HG02759 (cell line): ENCODE data around the gene RELL2.
"Not testable (repeated sequence)": the region's sequence is repeated elsewhere in the genome, so short reads cannot be mapped to it uniquely, and the experiment has no call there.

ENCODE experiments used
- ATAC-seq: cut with Tn5 transposase; IDR thresholded peaks from one replicate; pipeline ENCODE4 v1.9.1; 2021; ENCODE audit warnings: mild to moderate bottlenecking, moderate library complexity; ENCODE audit not compliant: unreplicated experiment

RELL2 gene, protein sequence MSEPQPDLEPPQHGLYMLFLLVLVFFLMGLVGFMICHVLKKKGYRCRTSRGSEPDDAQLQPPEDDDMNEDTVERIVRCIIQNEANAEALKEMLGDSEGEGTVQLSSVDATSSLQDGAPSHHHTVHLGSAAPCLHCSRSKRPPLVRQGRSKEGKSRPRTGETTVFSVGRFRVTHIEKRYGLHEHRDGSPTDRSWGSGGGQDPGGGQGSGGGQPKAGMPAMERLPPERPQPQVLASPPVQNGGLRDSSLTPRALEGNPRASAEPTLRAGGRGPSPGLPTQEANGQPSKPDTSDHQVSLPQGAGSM

GRCh38 chr5:141636413-141637122, at the start of gene RELL2, which contains the start of gene HDAC3:
TSS of gene RELL2 (plus strand) at chr5:141636997. CDS start at chr5:141638226, 1,229 bp downstream.
TSS of gene HDAC3 (minus strand) at chr5:141636849. CDS start at chr5:141636790, 59 bp downstream.
- peak; percentile 78 for ATAC-seq

- ATAC-seq = no peak
Measured at GRCh38 chr5:141590127-141590526, 46.7 kb upstream of the RELL2 start.

DNA sequence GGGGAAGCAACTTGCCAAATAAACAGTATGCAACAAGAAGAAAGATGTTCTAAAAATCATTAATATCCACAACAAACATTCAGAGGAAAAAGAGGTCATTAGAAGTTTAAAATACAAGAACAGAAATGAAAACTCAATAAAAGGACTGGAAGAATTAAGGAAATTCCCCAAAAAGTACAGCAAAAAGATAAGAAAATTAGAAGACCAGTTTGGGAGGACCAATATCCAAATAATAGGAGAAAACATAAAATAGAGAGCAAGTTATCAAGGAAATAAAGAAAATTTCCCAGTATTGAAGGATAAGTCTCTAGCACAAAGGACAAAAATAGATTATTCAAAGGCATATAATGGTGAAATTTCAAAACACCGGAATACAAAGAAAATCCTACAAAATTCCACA, 39.9 kb upstream of the RELL2 start:
- no peak for ATAC-seq

DNA sequence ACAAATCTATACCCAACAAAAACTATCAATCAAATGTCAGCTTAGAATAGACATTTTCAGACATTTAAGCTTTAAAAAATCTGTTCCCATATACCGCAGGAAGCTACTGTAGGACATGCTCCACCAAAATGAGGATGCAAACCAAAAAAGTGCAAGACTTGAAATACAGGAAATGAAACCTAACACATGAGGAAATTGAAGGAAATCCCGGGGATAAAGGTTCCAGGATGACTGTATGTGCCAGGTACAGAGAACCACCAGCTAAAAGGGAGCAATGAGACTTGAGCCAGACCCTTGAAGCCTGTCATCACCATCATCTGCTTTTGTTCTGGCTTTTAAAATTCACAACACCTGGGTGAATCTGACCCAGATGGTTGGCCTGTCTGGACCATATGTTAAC, 39.4 kb upstream of the RELL2 start:
- ATAC-seq = no peak

DNA sequence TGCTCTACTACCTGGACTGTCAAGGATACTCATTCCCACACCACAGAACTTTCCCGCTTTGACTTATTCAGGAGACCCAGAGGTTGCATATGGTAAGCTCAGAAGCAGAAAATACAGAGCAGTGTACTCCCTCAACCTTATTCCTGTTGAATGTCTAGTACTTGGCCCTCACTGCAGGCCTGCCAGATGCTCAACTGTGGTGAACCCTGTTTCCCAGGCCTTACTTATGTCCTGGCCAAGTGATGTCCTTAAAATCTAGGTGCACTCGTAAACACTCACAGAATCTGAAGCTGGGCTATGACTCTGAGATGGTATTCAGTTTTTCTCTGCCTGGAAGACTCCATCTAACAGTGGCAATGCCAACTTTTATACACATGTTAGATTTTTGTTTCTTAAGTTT, 39.0 kb upstream of the RELL2 start:
- ATAC-seq = no peak

DNA sequence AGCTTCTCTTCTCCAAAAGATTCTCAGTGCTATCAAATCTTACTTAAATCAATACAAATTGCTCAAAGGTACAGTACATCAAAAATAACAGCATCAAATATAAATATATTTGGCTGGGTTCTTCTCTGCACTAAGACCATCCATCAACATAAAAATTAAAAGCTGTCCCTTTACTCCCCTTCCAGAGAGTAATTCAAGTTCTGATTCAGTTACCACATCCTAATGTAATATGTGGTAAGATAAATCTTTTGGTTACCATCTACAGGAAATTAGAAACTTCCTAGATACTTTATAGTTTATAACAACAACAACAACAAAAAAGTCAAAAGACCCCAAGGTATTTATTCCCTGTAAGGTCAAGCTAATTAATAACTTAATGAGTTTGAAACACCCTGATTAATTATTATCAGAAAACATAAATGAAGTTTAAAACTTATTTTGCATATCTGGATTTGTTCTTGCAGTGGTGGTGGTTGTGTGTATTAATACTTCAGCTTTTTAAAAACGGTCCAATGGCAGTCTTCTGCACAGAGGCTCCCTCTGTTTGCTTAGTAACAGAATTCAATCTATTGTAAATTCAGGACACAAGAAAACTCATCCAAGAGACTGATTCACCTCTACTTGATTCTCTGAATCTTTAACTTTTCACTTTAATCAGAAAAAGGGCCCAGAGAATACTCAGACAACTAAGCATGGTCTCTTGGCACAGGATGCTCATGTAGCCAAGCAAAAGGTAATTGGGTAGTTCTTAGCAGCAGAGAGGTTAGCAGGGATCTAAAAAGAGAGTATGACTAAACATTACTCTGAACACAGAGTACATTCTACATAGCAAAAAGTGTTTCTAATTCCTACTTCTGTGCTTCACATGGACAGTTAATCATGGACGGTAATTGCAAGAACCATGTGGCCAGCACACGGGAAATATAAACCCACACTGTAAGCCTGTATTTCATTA, 38.1 kb upstream of the RELL2 start:
- ATAC-seq = peak; percentile 49

GRCh38 chr5:141602606-141603005, 34.2 kb upstream of the RELL2 start:
- no peak for ATAC-seq

- ATAC-seq = no peak
Measured at GRCh38 chr5:141603923-141604717, 32.7 kb upstream of the RELL2 start.

GRCh38 chr5:141605523-141606277, 31.1 kb upstream of the RELL2 start:
- peak; percentile 97 for ATAC-seq

DNA sequence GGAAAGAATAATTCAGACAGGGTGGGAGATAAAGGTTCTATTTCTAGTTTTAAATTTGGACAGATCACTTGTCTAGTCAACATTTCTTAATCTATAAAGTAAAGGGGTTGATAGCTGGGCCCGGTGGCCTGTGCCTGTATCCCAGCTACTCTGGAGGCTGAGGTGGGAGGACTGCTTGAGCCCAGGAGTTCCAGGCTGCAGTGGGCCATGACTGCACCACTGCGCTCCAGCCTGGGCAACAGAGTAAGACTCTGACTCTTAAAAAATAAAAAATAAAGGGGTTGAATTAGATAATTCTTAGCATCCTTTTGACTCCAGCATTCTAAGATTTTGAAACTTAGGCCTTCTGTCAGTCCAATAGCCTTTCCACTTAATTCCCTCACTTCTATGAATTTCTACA, 28.8 kb upstream of the RELL2 start:
- ATAC-seq = no peak

DNA sequence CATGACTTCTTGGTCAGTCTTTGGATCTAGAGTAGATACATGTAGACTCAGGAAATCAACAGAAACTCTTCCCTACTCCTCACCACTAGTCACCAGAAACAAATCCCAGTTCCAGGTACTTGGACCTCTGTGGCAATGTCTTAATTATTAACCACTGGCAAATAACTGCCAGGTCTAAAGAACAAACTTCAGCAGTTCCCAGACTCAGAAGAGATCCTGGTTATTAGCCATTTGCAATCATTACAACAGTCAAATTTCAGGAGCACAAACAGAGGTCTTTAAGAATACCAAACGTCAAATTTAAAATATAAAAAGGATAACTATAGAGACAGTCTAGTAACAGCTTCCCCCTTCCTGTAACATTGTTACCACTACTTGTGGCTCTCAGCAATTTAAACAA, 28.2 kb upstream of the RELL2 start:
- ATAC-seq = no peak

DNA sequence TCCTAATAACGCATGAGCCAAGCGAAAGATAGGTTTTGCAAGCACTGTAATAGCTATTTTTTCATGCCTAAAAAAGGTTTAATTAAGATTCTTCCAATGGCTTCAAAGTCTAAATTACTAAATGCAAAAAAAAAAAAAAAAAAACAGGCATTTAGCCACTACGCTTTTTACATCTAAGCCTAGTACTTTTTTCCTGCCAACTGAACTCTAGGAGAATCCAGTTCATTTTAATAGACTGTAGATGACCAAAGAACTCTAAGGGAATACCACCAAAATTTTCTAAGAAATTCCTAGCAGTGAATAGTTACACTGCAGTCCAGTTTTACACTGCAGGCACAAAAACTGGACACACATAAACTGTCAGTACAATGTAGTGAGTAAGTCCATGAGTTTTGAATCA, 27.8 kb upstream of the RELL2 start:
- ATAC-seq = no peak

- ATAC-seq = not testable (repeated sequence)
Measured at GRCh38 chr5:141609921-141610320, 26.9 kb upstream of the RELL2 start.

GRCh38 chr5:141611289-141611688, 25.5 kb upstream of the RELL2 start:
- no peak for ATAC-seq

GRCh38 chr5:141613344-141613743, 23.5 kb upstream of the RELL2 start:
- ATAC-seq = no peak

GRCh38 chr5:141615991-141616720, 20.6 kb upstream of the RELL2 start:
- no peak for ATAC-seq

DNA sequence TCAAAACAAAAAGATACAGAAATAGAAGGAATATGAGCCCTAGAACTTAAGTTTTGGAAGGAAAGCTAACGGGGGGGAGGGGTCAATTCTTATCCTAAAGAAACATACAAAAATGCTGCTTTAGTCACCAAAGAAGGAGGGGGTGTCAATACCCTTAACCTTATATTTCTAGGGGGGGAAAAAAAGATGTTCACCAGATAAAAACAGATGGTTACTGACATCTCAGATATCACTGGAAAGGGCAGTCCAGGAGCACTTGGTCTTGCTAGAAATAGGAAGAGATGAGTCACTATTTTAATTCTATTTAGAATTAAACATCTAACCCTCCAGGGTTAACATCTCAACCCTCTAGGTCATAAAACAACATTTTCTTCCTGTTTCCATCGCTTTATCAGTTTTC, 19.7 kb upstream of the RELL2 start:
- no peak for ATAC-seq

DNA sequence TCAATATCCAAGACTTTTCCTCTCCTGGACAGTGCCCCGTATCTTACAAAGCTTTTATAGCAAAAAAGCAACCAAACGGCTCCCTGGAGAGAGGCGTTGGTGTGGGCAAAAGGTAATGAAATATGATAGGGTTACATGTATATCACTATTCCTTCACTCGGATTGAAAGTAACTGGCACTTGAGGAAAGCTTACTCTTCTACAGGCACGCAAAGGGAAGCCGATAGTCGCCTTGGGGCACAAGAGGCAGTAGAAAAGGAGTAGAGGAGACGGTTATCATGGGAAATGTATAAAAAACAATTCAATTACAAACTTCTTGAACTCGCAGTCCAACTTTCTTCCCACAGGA, 19.1 kb upstream of the RELL2 start:
- no peak for ATAC-seq
